Glutamatergic neuron (in vitro differentiated cells): ENCODE measurements around the gene CFDP1. TPM values are rescaled to one million over a fixed set of nuclear protein-coding genes. Genes with fewer than 3 reads are reported as not detected.

Experiments used
- DNase-seq: peaks from one replicate; pipeline ENCODE4 v3.0.0; 2022
- H3K27ac Mint-ChIP-seq: one replicate; pipeline ENCODE4 v1.8.0; 2020; ENCODE audit warnings: mild to moderate bottlenecking, mixed read lengths, inconsistent platforms; ENCODE audit not compliant: unreplicated experiment
- H3K27me3 Mint-ChIP-seq: one replicate; pipeline ENCODE4 v1.8.0; 2020; ENCODE audit warnings: mild to moderate bottlenecking, moderate library complexity, mixed read lengths, inconsistent platforms; ENCODE audit not compliant: unreplicated experiment
- H3K36me3 Mint-ChIP-seq: one replicate; pipeline ENCODE4 v1.8.0; 2020; ENCODE audit warnings: mild to moderate bottlenecking, mixed read lengths, inconsistent platforms; ENCODE audit not compliant: unreplicated experiment
- H3K4me1 Mint-ChIP-seq: one replicate; pipeline ENCODE4 v1.8.0; 2020; ENCODE audit warnings: mild to moderate bottlenecking, low read depth, mixed read lengths, inconsistent platforms; ENCODE audit not compliant: unreplicated experiment
- H3K4me3 Mint-ChIP-seq: one replicate; pipeline ENCODE4 v1.8.0; 2020; ENCODE audit warnings: mild to moderate bottlenecking, mixed read lengths, inconsistent platforms; ENCODE audit not compliant: unreplicated experiment
- H3K9me3 Mint-ChIP-seq: one replicate; pipeline ENCODE4 v1.8.0; 2020; ENCODE audit warnings: mild to moderate bottlenecking, moderate library complexity, mixed read lengths, inconsistent platforms; ENCODE audit not compliant: unreplicated experiment
- total RNA-seq: library from RNA; stranded (reverse); fragmentation: NEBNext Ultra II Directional; extraction: Animal tissue kit (Norgen Biotek cat#: 25700); gene quantifications from one replicate; pipeline ENCODE4 v1.2.1, GENCODE V29; 2021; ENCODE audit not compliant: unreplicated experiment
- TF ChIP-seq, protein P1 (sequence below): fragments of 200-600 bp; sonication (generic); IDR thresholded peaks from one replicate; pipeline ENCODE4 v1.5.0; 2021; ENCODE audit not compliant: partially characterized antibody, unreplicated experiment

Gene CFDP1
- total RNA-seq, 1 donor from 2014 or later = 60.1 TPM

DNA sequence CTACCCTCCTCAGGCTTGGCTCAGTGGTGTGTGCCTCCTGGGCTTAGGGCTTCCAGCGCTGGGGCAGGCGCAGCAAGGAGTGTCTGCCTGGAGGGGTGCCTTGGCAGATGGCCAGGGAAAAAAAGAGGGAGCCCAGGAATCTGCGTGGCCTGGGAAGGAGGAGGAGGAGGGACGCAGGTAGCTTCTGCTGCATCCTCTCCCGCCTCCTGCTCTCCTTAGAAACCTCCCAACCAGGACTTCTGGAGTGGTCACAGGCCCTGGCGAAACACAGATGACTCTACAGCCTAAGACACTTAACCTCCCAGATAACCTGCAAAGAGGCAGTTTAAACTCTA, 174.5 kb downstream of the CFDP1 start:
- H3K27me3 Mint-ChIP-seq = peaks cover 15% of the 10 kb centered on the region
- peak overlapping the region; percentile 96 for H3K27ac Mint-ChIP-seq
- peaks cover 16% of the 10 kb centered on the region for H3K9me3 Mint-ChIP-seq
- DNase-seq = no peak
- H3K4me3 Mint-ChIP-seq = peak overlapping the region; percentile 88
- TF ChIP-seq, protein P1, sequence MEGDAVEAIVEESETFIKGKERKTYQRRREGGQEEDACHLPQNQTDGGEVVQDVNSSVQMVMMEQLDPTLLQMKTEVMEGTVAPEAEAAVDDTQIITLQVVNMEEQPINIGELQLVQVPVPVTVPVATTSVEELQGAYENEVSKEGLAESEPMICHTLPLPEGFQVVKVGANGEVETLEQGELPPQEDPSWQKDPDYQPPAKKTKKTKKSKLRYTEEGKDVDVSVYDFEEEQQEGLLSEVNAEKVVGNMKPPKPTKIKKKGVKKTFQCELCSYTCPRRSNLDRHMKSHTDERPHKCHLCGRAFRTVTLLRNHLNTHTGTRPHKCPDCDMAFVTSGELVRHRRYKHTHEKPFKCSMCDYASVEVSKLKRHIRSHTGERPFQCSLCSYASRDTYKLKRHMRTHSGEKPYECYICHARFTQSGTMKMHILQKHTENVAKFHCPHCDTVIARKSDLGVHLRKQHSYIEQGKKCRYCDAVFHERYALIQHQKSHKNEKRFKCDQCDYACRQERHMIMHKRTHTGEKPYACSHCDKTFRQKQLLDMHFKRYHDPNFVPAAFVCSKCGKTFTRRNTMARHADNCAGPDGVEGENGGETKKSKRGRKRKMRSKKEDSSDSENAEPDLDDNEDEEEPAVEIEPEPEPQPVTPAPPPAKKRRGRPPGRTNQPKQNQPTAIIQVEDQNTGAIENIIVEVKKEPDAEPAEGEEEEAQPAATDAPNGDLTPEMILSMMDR = no peak
- H3K36me3 Mint-ChIP-seq = no peaks in the 10 kb centered on the region
- H3K4me1 Mint-ChIP-seq = peaks cover 61% of the 10 kb centered on the region

DNA sequence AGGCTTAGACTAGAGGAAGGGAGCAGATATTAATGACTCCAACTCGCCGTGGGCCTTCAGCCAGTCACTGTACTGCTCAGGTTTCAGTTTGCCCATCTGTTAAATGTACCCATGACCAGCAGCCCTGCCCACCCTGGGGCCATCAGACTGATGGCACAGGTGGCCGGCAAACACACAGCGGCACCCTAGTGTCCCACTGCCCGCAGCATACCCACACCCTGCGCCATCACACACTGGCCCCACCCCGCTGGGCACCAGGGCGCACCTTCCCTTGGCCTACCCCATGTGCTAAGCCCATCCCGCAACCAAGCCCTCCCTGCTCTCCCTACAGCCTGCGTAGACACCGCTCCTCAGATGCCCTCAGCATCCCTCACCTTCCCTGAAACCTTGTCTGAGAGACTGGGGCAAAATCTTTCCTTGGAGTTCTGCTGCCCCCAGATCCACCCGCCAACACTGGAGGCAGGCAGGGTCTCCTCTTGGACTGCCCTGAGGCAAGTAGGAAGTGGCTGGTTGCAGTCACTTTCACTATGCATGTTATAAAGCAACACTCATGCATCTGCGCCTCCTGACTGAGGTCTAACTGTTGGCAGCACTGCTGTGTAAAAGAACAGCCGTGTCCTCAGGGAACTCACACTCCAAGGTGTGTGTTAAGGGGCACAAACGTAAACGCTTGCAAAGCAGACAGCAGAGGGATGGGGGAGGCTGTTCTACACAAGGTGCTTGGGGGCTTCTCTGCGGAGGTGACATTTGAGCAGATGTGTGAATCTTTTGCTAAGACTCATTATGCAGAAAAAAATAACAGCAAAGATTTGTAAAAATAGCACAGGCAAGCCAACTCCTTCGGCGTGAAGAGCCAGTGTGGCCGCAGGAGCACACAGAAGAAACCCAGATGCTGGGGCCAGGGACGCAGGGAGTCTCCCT, 175.2 kb downstream of the CFDP1 start:
- Mint-ChIP-seq H3K4me1 (peaks cover 56% of the 10 kb centered on the region), H3K36me3 (no peaks in the 10 kb centered on the region), H3K9me3 (peaks cover 15% of the 10 kb centered on the region), H3K27me3 (peaks cover 15% of the 10 kb centered on the region), H3K4me3 (peak overlapping the region; percentile 88), H3K27ac (peak overlapping the region; percentile 96)
- no peak for DNase-seq
- TF ChIP-seq, protein P1 = no peak

DNA sequence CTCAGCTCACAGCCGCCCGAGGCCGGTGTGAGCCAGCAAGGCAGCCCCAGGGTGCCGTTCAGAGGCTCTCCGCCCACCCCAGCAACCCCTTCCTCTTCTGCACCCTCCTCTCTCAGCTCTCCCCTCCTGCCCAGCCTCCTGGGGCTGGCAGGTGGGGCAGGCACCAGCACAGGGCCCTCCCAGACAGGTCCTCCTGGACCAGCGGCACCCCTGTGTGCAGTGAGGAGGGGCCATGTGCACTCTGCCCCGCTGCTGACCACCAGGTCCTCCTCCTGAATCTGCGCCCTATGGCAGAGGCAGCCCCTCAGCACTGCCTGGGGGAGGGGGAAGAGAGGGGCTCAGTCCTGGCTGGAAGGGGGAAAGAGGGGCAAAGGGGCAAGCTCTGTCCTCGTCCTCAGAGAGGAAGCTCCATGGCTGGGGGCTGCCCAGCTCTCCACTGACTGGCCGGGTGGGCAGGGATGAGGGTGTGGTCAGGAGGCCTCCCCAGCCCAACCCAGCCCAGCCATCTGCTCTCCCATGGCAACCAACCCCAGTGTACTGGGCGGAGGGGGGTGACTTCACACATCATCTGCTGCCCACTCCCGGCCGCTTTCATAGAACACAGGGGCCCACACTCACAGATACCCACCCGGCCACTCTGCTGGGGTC, 176.5 kb downstream of the CFDP1 start:
- H3K27ac Mint-ChIP-seq = peak overlapping the region; percentile 96
- H3K4me1 Mint-ChIP-seq = peaks cover 50% of the 10 kb centered on the region
- peaks cover 19% of the 10 kb centered on the region for H3K9me3 Mint-ChIP-seq
- peaks cover 19% of the 10 kb centered on the region for H3K27me3 Mint-ChIP-seq
- peak; percentile 79 for DNase-seq
- peak overlapping the region; percentile 88 for H3K4me3 Mint-ChIP-seq
- no peaks in the 10 kb centered on the region for H3K36me3 Mint-ChIP-seq
- TF ChIP-seq, protein P1 = no peak

DNA sequence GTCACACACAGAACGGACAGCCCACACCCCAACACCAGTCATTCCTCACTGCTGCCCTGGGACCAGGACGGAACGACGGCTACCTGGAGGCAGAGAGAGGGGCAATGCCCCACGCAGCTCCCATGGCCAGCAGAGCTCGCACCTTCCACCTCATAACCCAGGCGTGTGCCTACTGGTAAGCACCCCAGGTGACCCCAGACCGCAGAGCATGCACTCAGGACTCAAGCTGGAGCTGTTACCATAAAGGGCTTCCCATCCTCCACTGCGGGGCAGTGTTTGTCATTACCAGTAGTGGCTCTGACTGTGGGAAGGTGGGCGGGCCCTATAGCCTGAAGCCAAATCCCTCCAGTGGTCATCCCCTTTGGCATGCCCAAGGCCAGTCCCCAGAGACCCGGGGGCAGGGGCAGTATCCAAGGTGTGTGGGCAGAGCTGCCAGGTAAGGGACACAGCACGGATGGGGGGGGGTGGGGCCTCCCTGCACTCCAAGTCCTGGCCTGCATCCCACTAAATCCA, 177.2 kb downstream of the CFDP1 start:
- no peak for DNase-seq
- H3K36me3 Mint-ChIP-seq = no peaks in the 10 kb centered on the region
- H3K9me3 Mint-ChIP-seq = peaks cover 21% of the 10 kb centered on the region
- peak overlapping the region; percentile 62 for H3K27ac Mint-ChIP-seq
- no peak overlapping the region for H3K4me3 Mint-ChIP-seq
- peaks cover 47% of the 10 kb centered on the region for H3K4me1 Mint-ChIP-seq
- peaks cover 20% of the 10 kb centered on the region for H3K27me3 Mint-ChIP-seq
- TF ChIP-seq, protein P1 = no peak
